CD14-positive monocyte (primary cell): ENCODE measurements around the gene NCL. TPM values are rescaled to one million over a fixed set of nuclear protein-coding genes. Genes with fewer than 3 reads are reported as not detected.
A peak's percentile ranks its signal among the peaks of the same experiment; 100 is the strongest.

Experiments used
- DNase-seq, 3 donors: peaks; one replicate each; pipeline ENCODE4 v3.0.0-alpha.2; 2011 to 2022
- H2AFZ ChIP-seq: 2 replicates; pipeline ENCODE4 v1.6.0; 2012; ENCODE audit warnings: mild to moderate bottlenecking, low read depth, low read length, inconsistent platforms; ENCODE audit not compliant: insufficient read depth, poor library complexity, severe bottlenecking
- H3K27ac ChIP-seq, 2 donors: 1 replicate in 1 of 2; 2 replicates in 1 of 2; pipeline ENCODE4 v1.5.1; 2012 to 2013; ENCODE audit warnings: low read length in 2 of 2, control low read depth in 1 of 2, inconsistent platforms in 1 of 2, low read depth in 1 of 2, mild to moderate bottlenecking in 1 of 2
- H3K27me3 ChIP-seq, 2 donors: one replicate each; pipeline versions ENCODE4 v1.6.0 to v1.6.1; 2011 to 2013; ENCODE audit warnings: low read length in 2 of 2; ENCODE audit not compliant: control insufficient read depth in 2 of 2, insufficient read depth in 2 of 2
- H3K36me3 ChIP-seq, 2 donors: replicated peaks in 1 of 2; 1 replicate in 1 of 2; 2 replicates in 1 of 2; pipeline versions ENCODE4 v1.5.1 to v1.6.1; 2012 to 2013; ENCODE audit warnings: low read length in 2 of 2, control low read depth in 1 of 2, inconsistent platforms in 1 of 2, mild to moderate bottlenecking in 1 of 2; ENCODE audit not compliant: insufficient read depth in 2 of 2, control insufficient read depth in 1 of 2
- H3K4me1 ChIP-seq, 2 donors: 1 replicate in 1 of 2; 2 replicates in 1 of 2; pipeline versions ENCODE4 v1.5.1 to v1.6.1; 2012 to 2013; ENCODE audit warnings: low read length in 2 of 2, control low read depth in 1 of 2, inconsistent platforms in 1 of 2, mild to moderate bottlenecking in 1 of 2, moderate library complexity in 1 of 2; ENCODE audit not compliant: insufficient read depth in 2 of 2, control insufficient read depth in 1 of 2
- H3K4me2 ChIP-seq: replicated peaks from 2 replicates; pipeline ENCODE3; 2012; ENCODE audit warnings: low read length, moderate library complexity, mild to moderate bottlenecking; ENCODE audit not compliant: poor library complexity, severe bottlenecking; ENCODE audit errors: extremely low read depth
- H3K4me3 ChIP-seq, 3 experiments: fragments of 200-600 bp in 1 of 3; sonication (generic) in 1 of 3; replicated peaks in 1 of 3; 1 replicate in 2 of 3; 2 replicates in 1 of 3; pipeline ENCODE4 v1.5.1; 2011 to 2013; ENCODE audit warnings: low read length in 3 of 3, mild to moderate bottlenecking in 3 of 3, control low read depth in 2 of 3, low read depth in 2 of 3, inconsistent platforms in 1 of 3, moderate library complexity in 1 of 3
- H3K79me2 ChIP-seq: 2 replicates; pipeline ENCODE4 v1.6.0; 2012; ENCODE audit warnings: mild to moderate bottlenecking, control low read depth, inconsistent platforms, low read length, moderate library complexity; ENCODE audit not compliant: insufficient read depth
- H3K9ac ChIP-seq: 2 replicates; pipeline ENCODE4 v1.6.0; 2017; ENCODE audit warnings: low read length, mild to moderate bottlenecking; ENCODE audit not compliant: insufficient read depth, poor library complexity, severe bottlenecking
- H3K9me3 ChIP-seq, 2 donors: replicated peaks in 1 of 2; 1 replicate in 1 of 2; 2 replicates in 1 of 2; pipeline versions ENCODE4 v1.5.1 to v1.6.1; 2012 to 2013; ENCODE audit warnings: low read length in 2 of 2, control low read depth in 1 of 2; ENCODE audit not compliant: control insufficient read depth in 1 of 2, insufficient read depth in 1 of 2
- H4K20me1 ChIP-seq: 2 replicates; pipeline ENCODE4 v1.6.0; 2012; ENCODE audit warnings: mild to moderate bottlenecking, low read length, control low read depth, moderate library complexity; ENCODE audit not compliant: insufficient read depth
- H3K27ac Mint-ChIP-seq, 7 donors: one replicate each; pipeline ENCODE4 v1.8.0; 2020; ENCODE audit warnings: mild to moderate bottlenecking in 7 of 7, mixed read lengths in 7 of 7, moderate library complexity in 6 of 7, inconsistent platforms in 2 of 7
- H3K27me3 Mint-ChIP-seq, 3 donors: one replicate each; pipeline ENCODE4 v1.8.0; 2021 to 2022; ENCODE audit warnings: low read depth in 3 of 3, mild to moderate bottlenecking in 3 of 3, mixed read lengths in 3 of 3, moderate library complexity in 3 of 3, inconsistent platforms in 1 of 3
- H3K36me3 Mint-ChIP-seq, 2 donors: one replicate each; pipeline ENCODE4 v1.8.0; 2020; ENCODE audit warnings: mixed read lengths in 2 of 2, inconsistent platforms in 1 of 2, mild to moderate bottlenecking in 1 of 2
- H3K4me1 Mint-ChIP-seq: one replicate; pipeline ENCODE4 v1.8.0; 2020; ENCODE audit warnings: mild to moderate bottlenecking, mixed read lengths
- H3K4me3 Mint-ChIP-seq, 2 donors: one replicate each; pipeline ENCODE4 v1.8.0; 2020; ENCODE audit warnings: mild to moderate bottlenecking in 2 of 2, mixed read lengths in 2 of 2, moderate library complexity in 1 of 2
- H3K9me3 Mint-ChIP-seq, 7 donors: one replicate each; pipeline ENCODE4 v1.8.0; 2020 to 2022; ENCODE audit warnings: mixed read lengths in 7 of 7, mild to moderate bottlenecking in 6 of 7, moderate library complexity in 6 of 7, inconsistent platforms in 2 of 7
- WGBS: methylation state at CpG from one replicate; pipeline ENCODE4 v1.1.5; 2013; ENCODE audit warnings: missing lambda C conversion rate; ENCODE audit not compliant: insufficient coverage; 5-methylcytosine and 5-hydroxymethylcytosine counted together
- intact Hi-C, 2 donors: fragments of 100-400 bp; cut with micrococcal nuclease; formaldehyde crosslinking; loops; one replicate each; pipeline versions ENCODE4 v1.15.0 to v1.15.1; 2023
- polyA plus RNA-seq, 3 donors: library from polyadenylated mRNA; depleted of rRNA in 1 of 3; unstranded in 2 of 3; stranded (reverse) in 1 of 3; fragments of 300-500 nt in 2 of 3; fragments of >200 nt in 1 of 3; fragmentation: Illumina TruSeq in 2 of 3; gene quantifications; 1 replicate in 2 of 3; 2 replicates in 1 of 3; pipeline ENCODE4 v1.2.3, GENCODE V29; 2012 to 2021
- TF ChIP-seq, protein P1 (sequence below): fragments of 200-600 bp; IDR thresholded peaks from one replicate; pipeline ENCODE4 v1.8.0; 2022; ENCODE audit warnings: antibody characterized with exemption, mild to moderate bottlenecking

NCL gene
- polyA plus RNA-seq, 3 donors, result 26.2 to 143 (median 106) TPM

GRCh38 chr2:231480781-231481180, 16.5 kb upstream of the NCL start:
- TF ChIP-seq, protein P1, sequence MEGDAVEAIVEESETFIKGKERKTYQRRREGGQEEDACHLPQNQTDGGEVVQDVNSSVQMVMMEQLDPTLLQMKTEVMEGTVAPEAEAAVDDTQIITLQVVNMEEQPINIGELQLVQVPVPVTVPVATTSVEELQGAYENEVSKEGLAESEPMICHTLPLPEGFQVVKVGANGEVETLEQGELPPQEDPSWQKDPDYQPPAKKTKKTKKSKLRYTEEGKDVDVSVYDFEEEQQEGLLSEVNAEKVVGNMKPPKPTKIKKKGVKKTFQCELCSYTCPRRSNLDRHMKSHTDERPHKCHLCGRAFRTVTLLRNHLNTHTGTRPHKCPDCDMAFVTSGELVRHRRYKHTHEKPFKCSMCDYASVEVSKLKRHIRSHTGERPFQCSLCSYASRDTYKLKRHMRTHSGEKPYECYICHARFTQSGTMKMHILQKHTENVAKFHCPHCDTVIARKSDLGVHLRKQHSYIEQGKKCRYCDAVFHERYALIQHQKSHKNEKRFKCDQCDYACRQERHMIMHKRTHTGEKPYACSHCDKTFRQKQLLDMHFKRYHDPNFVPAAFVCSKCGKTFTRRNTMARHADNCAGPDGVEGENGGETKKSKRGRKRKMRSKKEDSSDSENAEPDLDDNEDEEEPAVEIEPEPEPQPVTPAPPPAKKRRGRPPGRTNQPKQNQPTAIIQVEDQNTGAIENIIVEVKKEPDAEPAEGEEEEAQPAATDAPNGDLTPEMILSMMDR, result no peak

DNA sequence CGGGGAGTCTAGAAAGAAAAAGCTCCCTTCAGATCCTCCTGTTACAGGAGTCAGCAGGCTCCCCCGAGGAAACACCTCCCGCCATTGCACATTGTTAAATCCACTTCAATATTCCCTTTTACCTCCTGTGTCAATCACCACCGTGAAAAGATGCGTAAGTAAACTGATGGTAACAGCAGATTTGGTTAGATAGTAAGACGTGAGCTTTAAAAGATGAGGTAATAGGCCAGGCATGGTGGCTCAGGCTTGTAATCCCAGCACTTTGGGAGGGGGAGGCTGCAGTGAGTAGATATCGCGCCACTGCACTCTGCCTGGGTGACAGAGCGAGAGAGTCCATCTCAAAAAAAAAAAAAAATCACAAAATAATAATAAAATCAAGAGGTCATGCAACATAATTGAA, 15.2 kb upstream of the NCL start:
- H3K79me2 ChIP-seq, result peaks cover 4% of the 10 kb centered on the region
- no peak for DNase-seq
- H3K27ac ChIP-seq, result no peak overlapping the region
- H3K4me1 ChIP-seq, result peaks cover 11 to 21% of the 10 kb centered on the region in 2 donors
- H3K4me2 ChIP-seq, result no peak overlapping the region
- TF ChIP-seq, protein P1, result no peak
- peaks cover 0 to 11% of the 10 kb centered on the region in 2 donors for H3K36me3 Mint-ChIP-seq
- H2AFZ ChIP-seq, result no peak overlapping the region
- peak overlapping the region in 1 of 7 donors; percentile 27 for H3K27ac Mint-ChIP-seq
- H3K27me3 ChIP-seq, result no peaks in the 10 kb centered on the region
- intact Hi-C loops, result no loop called here
- H3K36me3 ChIP-seq, result no peaks in the 10 kb centered on the region
- no peak overlapping the region for H3K4me3 Mint-ChIP-seq
- H3K9me3 ChIP-seq, result no peaks in the 10 kb centered on the region
- no peak overlapping the region for H3K4me3 ChIP-seq
- no peak overlapping the region for H3K9ac ChIP-seq
- peaks cover 0 to 2% (median 2%) of the 10 kb centered on the region in 3 donors for H3K27me3 Mint-ChIP-seq
- 20% methylated on average over 1 of the region's 9 CpGs for WGBS
- H3K4me1 Mint-ChIP-seq, result peaks cover 18% of the 10 kb centered on the region
- H4K20me1 ChIP-seq, result no peaks in the 10 kb centered on the region
- no peaks in the 10 kb centered on the region for H3K9me3 Mint-ChIP-seq

More at GRCh38 chr2:231480781-231481180, 16.5 kb upstream of the NCL start:
- WGBS, result 72% methylated on average over 2 of the region's 3 CpGs
- Histone ChIP-seq H4K20me1 (no peaks in the 10 kb centered on the region), H3K9me3 (no peaks in the 10 kb centered on the region), H3K27me3 (no peaks in the 10 kb centered on the region), H3K27ac (no peak overlapping the region), H3K4me3 (no peak overlapping the region), H2AFZ (no peak overlapping the region), H3K4me1 (peaks cover 11 to 21% of the 10 kb centered on the region in 2 donors), H3K4me2 (no peak overlapping the region), H3K36me3 (no peaks in the 10 kb centered on the region), H3K79me2 (peaks cover 4% of the 10 kb centered on the region), H3K9ac (no peak overlapping the region)
- Mint-ChIP-seq H3K27ac (peak overlapping the region in 1 of 7 donors; percentile 3), H3K4me3 (no peak overlapping the region), H3K4me1 (peaks cover 18% of the 10 kb centered on the region), H3K27me3 (peaks cover 0 to 2% (median 2%) of the 10 kb centered on the region in 3 donors), H3K36me3 (peaks cover 0 to 11% of the 10 kb centered on the region in 2 donors), H3K9me3 (no peaks in the 10 kb centered on the region)
- intact Hi-C loops, result no loop called here
- no peak for DNase-seq
